Stimulated activated naive CD4-positive, alpha-beta T cell treated with Interleukin-2 at 50 U/mL for 16 hours (primary cell): ENCODE measurements around the gene SETMAR.
A peak's percentile ranks its signal among the peaks of the same experiment; 100 is the strongest.
"Not testable (repeated sequence)": the region's sequence is repeated elsewhere in the genome, so short reads cannot be mapped to it uniquely, and the experiment has no call there.

Source experiments
- DNase-seq: peaks from one replicate; lab custom pipeline; 2025; lab: John Stamatoyannopoulos, UW

The SETMAR gene

DNA sequence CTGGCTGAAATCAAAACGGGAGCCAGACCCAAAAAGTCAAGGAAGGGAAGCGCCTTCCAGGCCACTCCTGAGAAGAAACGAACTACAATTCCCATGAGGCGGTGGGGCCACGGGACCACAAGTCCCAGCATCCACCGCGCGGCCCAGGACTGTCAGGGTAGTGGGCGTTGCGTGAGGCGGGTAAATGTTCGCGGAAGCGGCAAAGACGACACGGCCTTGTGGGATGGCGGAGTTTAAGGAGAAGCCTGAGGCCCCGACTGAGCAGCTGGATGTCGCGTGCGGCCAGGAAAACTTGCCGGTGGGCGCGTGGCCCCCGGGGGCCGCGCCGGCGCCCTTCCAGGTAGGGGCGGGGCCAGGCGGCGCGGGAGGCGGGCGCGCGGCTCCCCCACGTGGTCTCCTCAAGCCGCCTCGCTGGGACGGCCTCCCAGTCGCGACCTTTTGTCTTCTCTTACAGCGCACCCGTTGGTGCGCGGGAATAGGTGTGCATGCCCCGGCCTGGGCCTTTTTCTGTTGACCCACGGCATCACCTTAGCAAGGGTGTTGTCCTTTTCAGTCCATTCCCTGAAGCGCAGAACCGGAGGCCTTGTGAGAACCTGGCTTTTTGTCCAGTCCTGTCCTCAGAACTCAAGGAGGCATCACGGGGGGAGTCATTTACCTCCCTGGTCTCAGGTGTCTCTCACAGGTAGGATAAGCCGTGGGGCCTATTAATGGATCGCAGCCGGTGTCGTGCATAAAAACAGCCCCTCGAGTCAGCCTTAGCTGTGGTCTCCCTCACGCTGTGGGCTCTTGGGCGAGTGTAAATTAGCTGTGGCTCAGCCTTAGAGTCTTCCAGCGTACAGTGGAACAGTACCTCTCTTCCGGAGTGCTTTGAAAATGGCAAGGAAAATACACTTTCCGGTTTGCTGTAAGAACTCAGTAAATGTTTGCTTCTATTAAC, at the start of gene SETMAR:
Gene SETMAR, plus strand, starts transcription at position 183 of the 937 bp plus-strand sequence. Its CDS starts 2 bp downstream, at position 185.
- DNase-seq, result peak; percentile 81

DNA sequence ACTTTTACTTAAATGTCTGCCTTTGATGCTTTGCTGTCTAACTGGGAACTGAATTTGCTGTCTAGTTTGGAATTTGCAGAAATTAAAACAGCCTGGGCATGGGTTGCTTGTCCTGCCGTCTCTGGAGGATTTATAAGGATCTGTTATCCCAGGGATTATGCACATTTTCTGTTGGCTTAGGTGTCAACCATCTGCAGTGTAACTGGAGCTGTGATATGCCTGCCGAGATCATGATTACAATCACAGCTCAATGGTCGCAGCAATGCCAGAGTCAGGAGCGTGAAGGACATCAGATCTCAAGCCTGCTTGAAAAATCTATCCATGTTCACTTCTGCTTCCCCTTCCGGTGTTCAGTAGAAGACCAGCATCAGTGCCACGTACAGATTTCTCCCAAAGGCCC, 41.8 kb upstream of the SETMAR start:
- DNase-seq, result no peak

DNA sequence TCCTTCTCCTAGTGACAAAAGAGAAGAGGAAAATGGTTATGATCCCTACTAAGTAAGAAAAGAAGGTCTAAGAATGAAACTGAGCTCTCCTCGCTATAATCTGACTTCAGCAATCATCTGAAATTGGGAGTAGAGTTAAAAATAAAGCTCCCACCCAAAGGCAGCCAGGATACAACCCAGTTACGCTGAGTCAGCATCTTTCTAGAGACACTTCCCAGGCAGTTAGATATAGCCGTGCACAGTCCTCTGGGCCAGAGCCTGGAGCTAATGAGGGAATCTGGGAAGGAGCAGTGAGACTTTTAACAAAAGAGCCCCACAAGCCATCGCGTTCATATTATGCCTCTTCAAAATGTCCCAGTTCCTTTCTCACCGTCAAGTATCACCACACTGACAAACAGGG, 39.1 kb upstream of the SETMAR start:
- no peak for DNase-seq

DNA sequence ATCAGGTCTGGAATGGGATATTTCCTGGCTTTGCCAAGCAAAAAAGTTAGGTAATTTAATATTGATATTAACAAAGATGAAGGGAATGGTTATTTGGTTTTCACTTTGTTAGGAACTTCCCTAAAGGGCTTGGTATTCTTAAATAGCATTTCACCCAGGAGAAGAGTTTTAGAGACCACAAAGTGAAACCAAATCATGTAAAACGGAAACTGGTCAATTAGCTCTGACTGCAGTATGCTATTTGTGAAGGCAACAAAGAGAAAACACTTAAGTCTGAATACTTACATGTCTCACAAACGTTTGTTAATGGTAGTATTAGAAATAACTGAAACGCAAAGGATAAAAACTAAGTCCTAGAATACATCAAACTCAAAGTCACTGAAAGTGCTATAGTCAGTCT, 32.4 kb upstream of the SETMAR start:
- no peak for DNase-seq

DNA sequence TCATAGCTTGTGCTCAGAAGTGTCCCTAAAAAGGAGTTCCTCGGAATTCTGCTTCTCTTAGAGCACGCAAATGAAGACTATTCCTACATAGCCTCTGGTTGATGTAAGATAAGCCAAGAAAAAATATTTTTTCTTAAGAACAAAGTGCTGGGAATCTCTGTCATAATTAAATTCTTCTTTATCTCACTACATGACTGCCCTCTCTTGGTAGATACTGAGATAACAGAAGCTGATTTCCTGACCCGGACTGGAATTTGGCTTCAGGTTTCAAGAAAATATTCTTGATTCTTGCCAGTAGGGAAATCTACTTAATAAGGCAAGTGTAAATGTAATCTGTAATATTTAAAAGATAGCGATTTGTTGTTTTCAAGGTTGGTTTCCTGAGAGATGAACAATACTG, 31.3 kb upstream of the SETMAR start:
- no peak for DNase-seq

DNA sequence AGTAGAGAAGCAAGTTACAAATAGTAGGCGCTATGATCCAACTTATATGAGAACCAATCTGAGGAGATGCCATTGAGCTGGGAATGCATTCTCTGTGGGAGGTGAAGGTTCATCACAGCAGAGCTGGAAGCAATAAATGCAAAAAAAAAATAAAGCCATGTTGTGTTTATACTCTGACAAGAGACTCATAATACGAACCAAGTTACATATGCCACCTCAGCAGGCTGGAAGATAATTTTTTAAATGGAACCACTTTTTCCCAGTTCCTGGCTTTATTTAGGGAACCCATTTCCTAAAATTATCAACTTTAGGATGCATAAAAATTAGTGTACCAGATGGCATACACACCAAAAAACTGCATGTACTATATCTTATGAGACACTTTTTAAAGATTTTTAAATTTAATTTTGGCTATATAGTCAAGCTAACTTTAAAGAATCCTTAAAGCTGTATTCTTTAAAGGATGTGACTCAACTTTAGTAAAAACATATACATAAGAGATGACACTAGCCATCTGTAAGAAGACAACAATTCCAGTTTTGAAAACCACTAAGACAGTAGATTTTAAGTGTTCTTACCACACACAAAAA, 23.6 kb upstream of the SETMAR start:
- DNase-seq, result no peak

DNA sequence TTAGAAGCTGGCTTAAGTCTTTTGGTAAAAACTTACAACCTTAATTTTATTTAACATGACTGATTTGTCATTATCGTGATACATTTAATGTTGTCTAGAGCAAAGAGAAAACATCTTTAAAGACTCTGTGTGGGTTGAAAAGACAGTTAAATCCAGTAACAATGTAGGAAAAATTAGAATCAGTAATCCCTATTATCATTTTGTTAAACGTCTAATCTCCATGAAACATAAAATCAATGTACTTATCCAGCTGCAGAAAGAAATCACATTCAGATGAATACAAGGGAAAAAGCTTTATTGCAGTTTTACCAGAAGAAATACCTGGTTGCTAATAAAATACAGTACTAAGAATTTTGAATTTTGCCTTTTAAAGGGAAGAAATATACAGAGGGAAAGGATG, 21.2 kb upstream of the SETMAR start:
- no peak for DNase-seq

DNA sequence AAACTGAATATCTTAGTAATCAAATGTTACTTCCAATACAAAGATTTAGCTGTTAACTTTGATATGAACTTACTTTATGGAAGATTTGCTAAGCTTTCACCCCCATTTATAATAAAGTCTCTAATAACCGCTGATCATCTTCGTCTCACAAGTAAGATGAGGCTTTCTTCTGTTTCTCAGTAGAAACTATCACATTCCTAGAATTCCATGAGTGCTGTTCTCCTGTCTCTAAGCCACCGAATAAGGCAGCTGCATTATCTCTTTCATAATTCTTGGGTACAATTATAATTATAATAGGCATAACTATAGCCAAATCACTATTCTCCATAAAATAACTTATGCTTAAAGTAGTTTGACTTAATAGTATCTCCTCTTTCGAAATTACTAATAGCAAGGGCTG, 18.3 kb upstream of the SETMAR start:
- no peak for DNase-seq

DNA sequence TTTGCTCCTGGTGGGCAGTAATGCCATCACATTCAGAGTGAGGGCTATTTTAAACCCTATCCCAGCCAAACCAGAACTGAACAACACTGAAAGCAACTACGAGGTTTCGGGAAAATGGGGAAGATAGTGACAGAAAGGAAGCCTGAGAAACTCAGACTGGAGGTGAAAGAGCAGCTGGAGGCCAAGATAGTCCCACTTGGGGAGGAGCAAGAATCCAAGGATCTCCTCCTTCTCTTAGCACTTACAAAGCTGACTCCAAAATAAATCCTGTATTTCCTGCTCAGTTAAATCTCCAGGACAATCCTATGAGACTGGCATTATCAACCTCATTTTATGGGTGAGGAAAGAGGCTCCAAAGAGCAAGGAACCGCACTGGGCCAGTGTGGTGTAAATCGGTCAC, 14.1 kb upstream of the SETMAR start:
- DNase-seq, result no peak

DNA sequence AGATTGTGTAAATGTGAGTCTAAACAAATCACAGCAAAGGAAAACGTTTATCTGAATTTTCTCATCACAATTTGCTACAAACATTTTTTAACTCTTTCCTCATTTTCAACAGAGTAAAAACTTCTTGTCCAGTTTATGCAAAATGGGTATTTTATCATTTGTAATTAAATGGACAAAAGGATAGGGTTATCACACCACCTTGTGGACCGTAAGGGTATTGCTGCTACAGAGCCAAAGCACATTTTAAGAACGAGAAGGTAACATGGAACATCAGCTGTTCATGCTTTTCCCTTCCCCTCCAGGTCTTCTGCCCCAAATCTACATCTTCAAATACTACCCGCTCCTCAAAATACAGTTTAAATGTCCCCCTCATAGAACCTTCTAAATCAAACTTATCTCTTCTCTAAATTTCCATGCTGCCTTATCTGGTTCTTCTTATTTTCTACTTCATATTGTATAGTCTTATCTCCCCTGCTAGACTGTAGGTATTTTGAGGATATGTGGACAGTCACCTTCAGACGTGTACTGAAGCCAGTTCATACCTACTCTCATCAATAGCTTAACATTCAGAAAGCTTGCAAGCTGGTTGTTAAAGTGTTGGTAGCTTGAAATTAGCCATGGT, 12.8 kb upstream of the SETMAR start:
- DNase-seq, result peak; percentile 10

DNA sequence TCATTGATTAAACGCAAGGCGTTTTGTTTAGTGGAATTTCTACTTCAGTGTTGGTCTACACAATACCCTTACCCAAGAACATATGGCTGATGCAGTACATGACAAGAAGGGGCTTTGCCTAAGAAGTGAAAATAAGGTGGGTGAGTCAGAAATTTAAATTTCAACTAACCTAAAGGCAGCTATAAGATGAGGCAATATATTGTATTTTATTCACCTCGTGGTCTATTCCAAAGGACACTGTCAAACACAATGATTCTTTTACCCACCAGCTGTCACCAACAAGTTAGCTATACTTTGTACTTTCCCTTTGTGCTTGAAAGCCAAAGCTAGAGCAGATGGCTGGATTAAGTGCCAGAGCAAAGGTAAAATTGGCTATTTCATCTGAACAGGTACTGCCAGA, 10.9 kb upstream of the SETMAR start:
- DNase-seq, result no peak

DNA sequence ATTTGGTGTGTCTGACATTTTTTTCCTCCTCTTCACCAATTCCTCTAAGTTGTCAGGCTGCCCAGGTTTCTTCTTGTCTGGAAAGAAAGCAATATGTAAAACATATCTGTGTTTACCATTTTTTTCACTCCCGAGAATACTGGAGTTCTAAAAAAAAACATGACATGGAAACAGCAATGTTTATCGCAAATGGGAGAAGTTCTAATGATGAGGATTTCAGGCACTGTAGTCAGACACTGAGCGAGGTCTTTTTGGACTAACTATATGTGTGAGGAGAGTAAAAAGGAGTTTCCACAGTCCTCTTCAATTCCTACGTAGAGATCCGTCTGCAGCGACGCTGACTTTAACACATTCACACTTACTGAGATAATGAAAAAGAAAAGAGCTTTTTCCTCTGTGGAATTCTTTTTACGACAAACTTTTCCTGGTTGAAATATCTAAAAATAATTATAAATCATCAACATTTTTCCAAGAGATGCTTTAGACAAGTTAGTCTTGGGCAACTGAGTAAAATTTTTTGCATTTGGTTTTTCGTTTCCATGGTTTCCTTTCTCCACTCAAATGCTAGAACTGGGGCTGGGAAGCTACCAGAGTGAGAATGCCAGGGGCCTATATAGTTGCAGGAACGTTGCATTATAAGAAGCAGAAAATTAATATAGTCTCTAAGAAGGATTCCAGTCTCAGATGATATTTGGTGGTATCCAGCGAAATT, 8.4 kb upstream of the SETMAR start:
- no peak for DNase-seq

DNA sequence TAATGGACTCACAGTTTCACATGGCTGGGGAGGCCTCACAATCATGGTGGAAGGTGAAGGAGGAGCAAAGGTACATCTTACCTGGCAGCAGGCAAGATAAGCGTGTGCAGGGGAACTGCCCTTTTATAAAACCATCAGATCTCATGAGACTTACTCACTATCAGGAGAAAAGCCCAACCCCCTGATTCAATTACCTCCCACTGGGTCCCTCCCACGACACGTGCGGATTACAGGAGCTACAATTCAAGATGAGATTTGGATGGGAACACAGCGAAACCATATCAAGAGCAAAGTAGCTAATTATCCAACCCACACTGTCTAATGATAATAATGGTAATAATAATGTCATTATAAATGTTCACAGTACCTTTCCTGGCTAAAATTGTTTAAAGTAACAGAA, 6.7 kb upstream of the SETMAR start:
- not testable (repeated sequence) for DNase-seq

DNA sequence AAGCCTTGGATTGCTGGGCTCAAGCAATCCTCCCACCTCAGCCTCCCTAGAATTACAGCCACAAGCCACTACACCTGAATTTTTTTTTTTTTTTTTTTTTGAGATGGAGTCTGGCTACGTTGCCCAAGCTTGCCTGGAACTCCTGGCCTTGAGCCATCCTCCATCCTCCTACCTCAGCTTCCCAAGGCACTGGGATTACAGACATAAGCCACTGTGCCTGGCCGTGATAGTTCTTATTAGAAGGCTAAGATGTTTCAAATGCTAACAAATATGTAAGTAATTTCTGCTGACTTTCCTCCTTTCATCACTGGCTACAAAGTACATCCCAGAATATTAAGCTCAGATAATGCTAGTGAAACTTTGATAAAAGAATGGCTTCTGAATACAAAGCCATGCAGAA, 5.7 kb upstream of the SETMAR start:
- no peak for DNase-seq

DNA sequence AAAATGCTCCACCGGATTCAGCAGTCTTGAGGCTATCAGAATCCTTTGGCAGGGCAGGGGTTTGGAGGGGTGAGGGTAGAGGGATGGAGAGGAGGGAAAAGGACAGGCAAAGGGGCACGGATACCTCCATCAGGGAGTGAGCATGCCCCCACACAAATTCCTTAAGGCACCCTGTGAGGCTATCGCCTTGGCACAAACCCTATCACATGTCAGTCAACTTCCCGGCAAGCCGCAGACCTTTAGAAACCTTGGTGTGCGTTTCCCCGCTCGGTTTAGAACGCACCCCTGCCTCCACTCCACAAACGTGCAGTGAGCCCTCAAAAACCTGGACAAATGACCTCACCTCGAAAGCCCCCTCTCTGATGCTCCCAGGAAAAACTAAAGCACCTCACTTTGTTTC, 422 bp upstream of the SETMAR start:
- DNase-seq, result no peak

DNA sequence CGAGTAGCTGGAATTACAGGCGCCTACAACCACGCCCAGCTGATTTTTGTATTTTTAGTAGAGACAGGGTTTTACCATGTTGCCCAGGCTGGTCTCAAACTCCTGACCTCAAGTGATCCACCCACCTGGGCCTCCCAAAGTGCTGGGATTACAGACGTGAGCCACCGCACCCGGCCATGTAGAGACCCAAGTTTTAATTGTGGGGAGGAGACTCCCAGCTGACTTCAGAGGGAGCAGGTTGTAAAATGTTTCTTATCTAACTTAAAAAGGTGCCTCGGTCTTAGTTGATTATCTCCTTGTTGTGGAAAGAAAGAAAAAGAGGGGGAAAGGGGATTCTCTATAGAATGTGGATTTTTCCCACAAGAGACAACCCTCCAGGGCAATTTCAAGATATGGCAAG, 2.0 kb downstream of the SETMAR start:
- DNase-seq, result not testable (repeated sequence)

DNA sequence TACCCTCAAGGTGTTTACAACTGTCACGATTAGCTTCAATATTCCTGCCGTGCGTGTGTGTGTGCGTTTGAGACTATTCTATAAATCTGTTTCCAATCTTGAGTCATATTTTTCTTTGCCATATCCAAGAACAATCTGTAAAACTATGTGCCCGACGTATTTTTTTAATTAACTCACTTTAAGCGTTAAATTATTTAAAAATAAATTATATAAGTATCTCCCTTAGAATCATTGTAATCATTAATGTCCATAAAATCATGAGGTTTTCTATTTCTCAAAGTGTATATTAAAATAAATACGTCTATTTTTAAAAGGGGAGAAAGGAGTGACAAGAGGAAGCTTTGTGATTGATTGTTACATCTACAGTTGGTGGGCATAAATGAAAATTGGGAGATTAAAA, 2.9 kb downstream of the SETMAR start:
- no peak for DNase-seq

DNA sequence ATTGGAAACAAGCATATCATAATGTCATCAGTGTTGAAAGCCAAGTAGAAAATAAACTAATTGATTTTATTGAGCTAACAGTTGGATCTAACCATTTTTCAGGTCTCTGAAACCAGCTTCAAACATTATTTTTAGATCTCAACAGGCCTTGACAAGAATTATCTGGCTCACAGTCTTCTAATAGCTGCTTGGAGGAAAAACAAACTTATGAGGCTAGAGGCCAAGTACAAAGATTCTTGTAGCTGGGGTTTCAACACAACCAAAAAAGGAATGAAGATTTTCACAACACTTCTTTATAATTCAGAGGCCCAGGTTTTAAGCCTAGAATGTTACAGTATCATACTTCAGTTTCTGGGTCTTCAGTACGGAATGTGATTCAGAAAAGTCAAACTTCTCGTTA, 3.7 kb downstream of the SETMAR start:
- no peak for DNase-seq

DNA sequence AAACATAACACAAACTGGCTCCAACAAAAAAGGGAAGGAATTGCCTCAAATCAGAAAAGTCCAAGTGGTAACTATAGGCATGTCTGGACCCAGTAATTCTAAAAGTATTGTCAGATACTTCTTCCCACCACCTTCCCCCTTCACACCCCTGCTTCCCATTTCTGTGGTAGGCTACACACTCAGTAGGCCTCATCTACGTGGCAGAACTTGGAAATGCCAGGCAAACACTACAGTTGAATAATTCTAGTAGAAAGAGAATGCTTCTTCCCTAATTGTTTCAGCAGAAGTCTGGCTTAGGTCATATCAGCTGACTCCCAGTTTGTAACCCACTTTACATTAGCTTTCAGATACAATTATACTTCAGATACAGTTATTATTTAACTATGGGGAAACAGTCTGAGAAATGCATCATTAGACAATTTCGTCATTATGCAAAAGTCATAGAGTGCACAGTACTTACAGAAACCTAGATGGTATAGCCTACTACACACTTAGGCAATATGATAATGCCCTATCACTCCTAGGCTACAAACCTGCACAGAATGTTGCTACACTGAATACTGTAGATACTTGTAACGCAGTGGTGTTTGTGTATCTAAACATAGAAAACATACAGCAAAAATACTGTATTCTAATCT, 6.4 kb downstream of the SETMAR start:
- no peak for DNase-seq

DNA sequence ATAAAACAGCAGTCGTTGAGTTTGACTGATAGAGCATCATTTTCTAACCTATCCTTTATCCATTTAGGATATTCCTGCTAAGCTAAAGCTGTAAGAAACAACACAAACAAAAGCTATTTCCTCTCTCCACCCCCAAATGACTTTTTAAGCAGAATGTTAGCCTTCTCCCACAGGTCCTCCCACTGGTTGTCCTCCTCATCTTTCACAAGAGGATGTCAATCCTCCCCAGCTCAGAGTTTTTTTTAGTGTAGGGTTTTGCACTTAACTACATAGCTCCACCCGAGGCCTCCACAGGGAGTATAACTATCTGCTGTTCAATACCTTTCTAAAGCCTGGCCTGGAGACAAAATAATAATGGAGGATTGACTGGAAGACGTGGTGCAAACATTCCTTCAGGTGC, 7.8 kb downstream of the SETMAR start:
- DNase-seq, result no peak

DNA sequence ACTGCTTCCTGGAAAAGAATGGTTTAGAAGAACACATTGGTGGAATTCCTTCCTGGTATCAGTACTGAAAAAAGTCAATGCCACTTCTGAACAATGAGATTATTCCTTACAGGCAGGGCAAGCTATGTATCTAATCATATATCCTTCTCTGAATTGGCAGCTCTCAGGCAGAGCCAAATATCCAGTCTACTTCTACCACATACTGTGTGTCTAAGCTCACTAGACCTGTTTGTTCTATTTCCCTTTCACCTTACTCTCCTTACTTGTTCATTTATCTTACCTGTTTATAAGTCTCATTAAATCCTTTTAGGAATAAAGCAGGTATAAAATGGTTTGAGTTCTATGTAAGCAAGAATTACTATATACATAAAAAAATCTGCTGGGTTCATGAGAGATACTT, 8.3 kb downstream of the SETMAR start:
- DNase-seq, result no peak
